Measurements from ENCODE around the gene FRK.
A peak's percentile ranks its signal among the peaks of the same experiment; 100 is the strongest.
"Not testable (repeated sequence)": the region's sequence is repeated elsewhere in the genome, so short reads cannot be mapped to it uniquely, and the experiment has no call there.

Gene FRK

DNA sequence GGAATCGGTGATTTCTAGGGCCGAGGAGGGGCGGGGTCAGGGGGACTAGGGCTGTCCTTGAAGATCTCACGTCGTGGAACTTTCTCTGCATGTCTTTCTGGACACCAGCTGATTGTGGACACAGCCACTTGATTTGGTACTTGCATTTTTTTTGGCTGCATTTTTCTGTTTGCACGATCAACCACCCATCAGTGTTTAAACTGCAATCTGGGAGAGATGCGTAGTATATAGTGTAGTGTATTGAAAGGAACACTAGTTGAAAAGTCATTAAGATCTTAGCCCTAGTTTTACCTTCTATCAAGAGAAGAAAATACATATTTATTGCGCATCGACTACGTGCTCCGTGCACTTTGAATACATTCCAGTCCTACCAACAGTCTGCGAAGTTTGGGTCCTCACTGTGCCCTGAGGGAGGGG is 40.6 kb upstream of the FRK start:
- peak overlapping the region; percentile 73 for H3K4me3 ChIP-seq (replicated peaks; ENCODE audit: low read depth, low read length)
- no peak for DNase-seq (ENCODE audit: low read depth)
- TF ChIP-seq, protein P1, sequence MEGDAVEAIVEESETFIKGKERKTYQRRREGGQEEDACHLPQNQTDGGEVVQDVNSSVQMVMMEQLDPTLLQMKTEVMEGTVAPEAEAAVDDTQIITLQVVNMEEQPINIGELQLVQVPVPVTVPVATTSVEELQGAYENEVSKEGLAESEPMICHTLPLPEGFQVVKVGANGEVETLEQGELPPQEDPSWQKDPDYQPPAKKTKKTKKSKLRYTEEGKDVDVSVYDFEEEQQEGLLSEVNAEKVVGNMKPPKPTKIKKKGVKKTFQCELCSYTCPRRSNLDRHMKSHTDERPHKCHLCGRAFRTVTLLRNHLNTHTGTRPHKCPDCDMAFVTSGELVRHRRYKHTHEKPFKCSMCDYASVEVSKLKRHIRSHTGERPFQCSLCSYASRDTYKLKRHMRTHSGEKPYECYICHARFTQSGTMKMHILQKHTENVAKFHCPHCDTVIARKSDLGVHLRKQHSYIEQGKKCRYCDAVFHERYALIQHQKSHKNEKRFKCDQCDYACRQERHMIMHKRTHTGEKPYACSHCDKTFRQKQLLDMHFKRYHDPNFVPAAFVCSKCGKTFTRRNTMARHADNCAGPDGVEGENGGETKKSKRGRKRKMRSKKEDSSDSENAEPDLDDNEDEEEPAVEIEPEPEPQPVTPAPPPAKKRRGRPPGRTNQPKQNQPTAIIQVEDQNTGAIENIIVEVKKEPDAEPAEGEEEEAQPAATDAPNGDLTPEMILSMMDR (IDR thresholded peaks at IDR 0.05; ENCODE audit: low read length, missing control alignments) = no peak

DNA sequence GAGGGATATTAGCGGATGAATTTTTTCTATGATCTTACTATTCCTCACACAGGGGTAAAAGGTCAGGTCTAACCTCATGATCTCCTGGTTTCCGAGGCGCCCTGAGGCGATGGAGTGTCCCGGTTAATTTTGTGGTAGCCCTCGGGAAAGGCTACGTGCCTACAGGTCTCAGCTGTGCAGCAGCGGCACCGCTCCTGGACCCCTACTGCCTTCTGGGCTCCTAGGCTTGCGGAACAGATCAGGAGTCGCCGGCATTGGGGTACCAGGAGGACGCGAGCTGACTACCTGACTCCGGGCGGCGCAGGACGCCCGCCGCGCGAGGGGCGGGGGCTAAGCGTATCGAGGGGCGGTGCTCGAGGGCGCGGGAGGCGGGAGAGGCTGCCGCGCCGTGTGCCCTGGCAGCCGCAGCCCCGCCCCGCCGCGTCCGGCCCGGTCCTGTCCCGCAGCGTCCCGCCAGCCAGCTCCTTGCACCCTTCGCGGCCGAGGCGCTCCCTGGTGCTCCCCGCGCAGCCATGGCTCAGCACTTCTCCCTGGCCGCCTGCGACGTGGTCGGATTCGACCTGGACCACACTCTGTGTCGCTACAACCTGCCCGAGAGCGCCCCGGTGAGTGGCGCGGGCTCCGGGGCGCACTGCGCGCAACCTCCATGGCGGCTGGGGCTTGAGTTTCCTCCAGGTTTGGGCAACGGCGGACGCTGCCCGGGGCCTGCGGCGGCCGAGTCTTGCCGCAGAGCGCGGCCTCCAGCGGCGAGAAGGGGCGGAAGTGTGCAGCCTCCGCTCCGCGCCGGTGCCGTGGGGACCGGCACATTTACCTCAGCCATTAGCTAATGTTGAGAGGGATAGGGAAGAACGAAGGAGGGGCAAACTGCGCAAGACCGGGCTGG is 40.0 kb upstream of the FRK start, which contains the start of gene NT5DC1:
NT5DC1 (plus strand) TSS at position 435 of the 883 bp plus-strand sequence; CDS start at position 513, 78 bp downstream.
- peak within 1 kb of the TSS; percentile 73 for H3K4me3 ChIP-seq (replicated peaks; ENCODE audit: low read depth, low read length)
- TF ChIP-seq, protein P1 (IDR thresholded peaks at IDR 0.05; ENCODE audit: low read length, missing control alignments) = no peak
- DNase-seq (ENCODE audit: low read depth) = peak; percentile 71

DNA sequence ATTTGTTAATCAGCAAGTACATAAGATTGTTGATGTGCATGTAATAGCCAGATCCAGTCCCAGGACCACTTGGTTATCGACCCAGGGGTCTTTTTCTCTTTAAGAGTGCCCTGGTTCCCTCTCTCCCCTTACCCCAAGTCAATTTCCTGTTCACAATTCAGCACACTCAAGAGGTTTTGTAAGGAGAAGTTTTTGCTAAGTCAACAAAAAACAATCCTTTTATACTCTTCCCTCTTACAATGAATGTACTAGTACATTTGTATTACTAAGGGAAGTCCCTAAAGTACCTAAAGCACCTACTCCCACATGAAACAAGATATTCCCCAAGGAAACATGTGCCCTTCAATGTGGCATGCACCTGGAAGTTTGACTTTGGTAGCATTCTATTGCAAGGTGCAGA is 38.3 kb upstream of the FRK start:
- H3K4me3 ChIP-seq (replicated peaks; ENCODE audit: low read depth, low read length) = no peak overlapping the region
- TF ChIP-seq, protein P1 (IDR thresholded peaks at IDR 0.05; ENCODE audit: low read length, missing control alignments) = no peak
- DNase-seq (ENCODE audit: low read depth) = no peak

DNA sequence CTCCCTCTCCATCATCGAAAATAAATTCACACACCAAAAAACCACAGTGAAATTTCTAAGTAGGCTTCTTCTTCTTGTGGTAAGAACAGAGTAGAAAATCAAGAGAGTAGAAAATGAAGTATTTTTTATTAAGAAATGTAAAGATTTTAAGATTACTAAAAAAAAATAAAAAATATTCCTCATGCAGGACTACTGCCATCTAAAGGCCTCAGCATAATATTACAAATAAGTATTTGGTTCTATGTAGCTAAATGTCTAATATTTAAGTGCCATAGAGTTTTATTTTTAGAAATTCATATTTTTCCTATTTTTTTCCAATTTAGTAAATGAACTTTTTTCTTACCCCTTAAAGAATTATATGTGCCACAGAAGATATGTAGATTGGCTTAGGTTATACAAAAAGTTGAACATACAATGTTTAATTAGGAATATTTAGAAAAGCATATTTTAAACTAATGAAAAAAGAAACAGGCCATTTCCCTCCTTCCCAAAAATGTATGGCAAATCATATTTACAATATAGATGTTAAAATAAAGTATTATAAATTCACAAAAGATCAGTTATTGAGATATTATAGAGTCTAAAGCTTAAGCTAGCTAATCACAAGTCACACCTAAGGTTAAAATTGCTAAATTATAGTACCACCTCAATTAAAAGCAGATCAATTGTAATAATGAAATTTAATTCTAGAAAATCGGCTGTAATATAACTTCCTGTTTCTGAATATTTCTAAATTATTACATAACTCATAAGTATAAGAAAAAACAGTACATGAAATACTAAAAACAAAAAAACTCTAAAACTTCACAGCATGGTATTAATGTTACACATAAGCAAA is 36.5 kb upstream of the FRK start:
- TF ChIP-seq, protein P1 (IDR thresholded peaks at IDR 0.05; ENCODE audit: low read length, missing control alignments) = peak; percentile 54
- H3K4me3 ChIP-seq (replicated peaks; ENCODE audit: low read depth, low read length) = no peak overlapping the region
- peak; percentile 49 for DNase-seq (ENCODE audit: low read depth)

DNA sequence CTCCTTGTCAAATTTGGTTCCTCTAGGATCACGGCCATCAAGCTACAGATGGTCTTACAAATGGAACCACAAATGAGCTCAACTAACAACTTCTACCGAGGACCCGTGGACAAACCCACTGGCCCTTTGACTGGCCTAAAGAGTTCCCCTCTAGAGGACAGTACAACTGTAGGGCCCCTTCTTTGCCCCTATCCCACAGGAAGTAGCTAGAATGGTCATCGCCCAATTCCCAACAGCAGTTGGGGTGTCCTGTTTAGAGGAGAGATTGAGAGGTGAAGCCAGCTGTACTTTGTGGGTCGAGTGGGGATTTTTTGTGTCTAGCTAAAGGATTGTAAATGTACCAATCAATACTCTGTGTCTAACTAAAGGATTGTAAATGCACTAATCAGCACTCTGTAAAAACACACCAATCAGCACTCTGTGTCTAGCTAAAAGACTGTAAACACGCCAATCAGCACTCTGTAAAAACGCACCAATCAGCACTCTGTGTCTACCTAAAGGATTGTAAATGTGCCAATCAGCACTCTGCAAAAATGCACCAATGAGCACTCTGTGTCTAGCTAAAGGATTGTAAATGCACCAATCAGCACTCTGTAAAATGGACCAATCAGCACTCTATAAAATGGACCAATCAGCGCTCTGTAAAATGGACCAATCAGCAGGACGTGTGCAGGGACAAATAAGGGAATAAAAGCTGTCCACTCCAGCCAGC is 35.5 kb upstream of the FRK start:
- DNase-seq (ENCODE audit: low read depth); H3K4me3 ChIP-seq (replicated peaks; ENCODE audit: low read depth, low read length): not testable (repeated sequence)

DNA sequence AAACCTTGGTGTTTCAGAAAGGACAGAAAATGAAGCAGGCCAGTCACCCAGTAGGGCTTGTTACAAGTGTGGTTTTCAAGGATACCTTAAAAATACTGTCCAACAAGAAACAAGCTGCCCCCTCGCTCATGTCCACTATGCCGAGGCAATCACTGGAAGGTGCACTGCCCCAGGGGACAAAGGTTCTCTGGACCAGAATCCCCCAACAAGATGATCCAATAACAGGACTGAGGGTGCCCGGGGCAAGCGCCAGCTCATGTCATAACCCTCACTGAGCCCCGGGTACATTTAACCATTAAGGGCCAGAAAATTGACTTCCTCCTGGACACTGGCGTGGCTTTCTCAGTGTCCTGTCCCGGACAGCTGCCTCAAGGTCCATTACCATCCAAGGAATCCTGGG is 33.4 kb upstream of the FRK start:
- TF ChIP-seq, protein P1 (IDR thresholded peaks at IDR 0.05; ENCODE audit: low read length, missing control alignments) = no peak
- no peak overlapping the region for H3K4me3 ChIP-seq (replicated peaks; ENCODE audit: low read depth, low read length)
- DNase-seq (ENCODE audit: low read depth) = no peak

DNA sequence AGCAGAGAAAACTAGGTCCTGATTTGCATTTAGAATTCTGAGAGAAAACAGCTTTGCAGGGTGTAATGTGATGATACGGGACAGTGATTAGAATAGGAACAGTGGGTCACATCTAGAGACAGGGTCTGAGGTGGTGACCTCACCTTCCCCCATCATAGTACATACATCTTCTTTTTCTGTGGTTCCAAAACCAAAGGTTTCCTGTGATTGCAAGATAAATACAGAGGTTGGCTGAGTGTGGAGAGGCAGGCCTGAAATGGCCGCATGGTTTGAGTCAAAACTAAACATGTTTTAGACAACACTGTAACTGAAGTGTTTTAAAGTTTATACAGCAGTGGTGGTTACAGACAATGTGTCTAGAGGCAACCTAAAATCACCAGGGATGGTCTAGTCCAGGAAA is 29.6 kb upstream of the FRK start:
- no peak overlapping the region for H3K4me3 ChIP-seq (replicated peaks; ENCODE audit: low read depth, low read length)
- no peak for DNase-seq (ENCODE audit: low read depth)
- TF ChIP-seq, protein P1 (IDR thresholded peaks at IDR 0.05; ENCODE audit: low read length, missing control alignments) = no peak

Measured in fibroblast of pulmonary artery (primary cell).